Measurements from ENCODE around the gene UVRAG.

Gene UVRAG

DNA sequence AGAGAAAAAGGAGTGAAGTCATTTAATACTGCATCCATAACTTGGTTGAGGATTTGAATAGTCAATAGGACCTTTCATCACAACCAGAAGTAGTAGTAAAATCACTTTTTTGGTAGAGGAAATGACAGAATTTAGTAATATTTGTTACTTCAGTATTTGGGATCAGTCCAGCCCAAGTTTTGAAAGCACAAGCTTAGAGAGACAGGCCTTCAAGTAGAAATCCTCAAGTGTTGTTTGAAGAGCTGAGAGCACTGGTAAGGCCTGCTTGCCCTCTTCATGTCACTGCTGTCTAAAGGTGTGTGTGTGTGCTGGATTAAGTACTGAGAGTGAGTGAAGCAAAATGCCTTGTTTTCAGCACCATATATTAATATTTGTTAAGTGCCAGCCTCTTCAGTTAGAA lies 254.0 kb downstream of the UVRAG start:
- no peaks in the 10 kb centered on the region for H3K36me3 ChIP-seq (replicated peaks; ENCODE audit: insufficient read depth, low read length)

DNA sequence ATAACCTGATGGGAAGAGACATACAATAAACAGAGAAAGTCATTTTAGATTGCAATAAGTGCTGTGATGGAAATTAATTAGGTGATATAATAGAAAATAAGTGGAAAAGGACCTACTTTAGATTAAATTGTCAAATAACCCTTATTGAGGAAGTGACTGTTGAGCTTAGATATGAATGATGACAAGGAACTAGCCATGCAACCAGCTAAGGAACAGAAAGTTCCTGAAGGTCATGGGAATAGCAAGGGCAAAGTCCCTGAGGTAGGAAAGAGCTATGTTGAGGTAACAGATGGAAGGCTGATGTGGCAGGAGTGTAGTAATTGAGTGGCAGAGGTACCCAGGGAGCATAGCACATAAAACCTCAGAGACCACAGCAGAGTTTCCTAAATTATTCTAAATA lies 256.1 kb downstream of the UVRAG start:
- no peak overlapping the region for H3K4me3 ChIP-seq (ENCODE audit: low read length)
- H3K27ac ChIP-seq (ENCODE audit: low read length) = no peak overlapping the region
- no peaks in the 10 kb centered on the region for H3K9me2 ChIP-seq (replicated peaks; ENCODE audit: insufficient read depth, low read length)
- H3K27me3 ChIP-seq (replicated peaks; ENCODE audit: insufficient read depth, low read length) = no peaks in the 10 kb centered on the region
- no peaks in the 10 kb centered on the region for H3K4me1 ChIP-seq (ENCODE audit: low read length)
- H2AFZ ChIP-seq (ENCODE audit: low read length) = no peak overlapping the region
- H3K9ac ChIP-seq (ENCODE audit: low read length) = no peak overlapping the region
- H3K9me3 ChIP-seq (replicated peaks; ENCODE audit: insufficient read depth, low read length) = no peaks in the 10 kb centered on the region
- H3K36me3 ChIP-seq (replicated peaks; ENCODE audit: insufficient read depth, low read length) = no peaks in the 10 kb centered on the region
- H3F3A ChIP-seq (ENCODE audit: insufficient read depth, low read length) = no peaks in the 10 kb centered on the region
- no peak for TF ChIP-seq EZH2phosphoT487 (IDR thresholded peaks at IDR 0.05; ENCODE audit: low read length)
- DNase-seq = no peak
- no peak overlapping the region for H3K4me2 ChIP-seq (ENCODE audit: low read depth, low read length)
- no peaks in the 10 kb centered on the region for H4K20me1 ChIP-seq (ENCODE audit: insufficient read depth, low read length)
- no peaks in the 10 kb centered on the region for H3K79me2 ChIP-seq (ENCODE audit: low read length)

More for the DNA sequence above, 254.0 kb downstream of the UVRAG start:
- Histone ChIP-seq H3K27me3 (replicated peaks; ENCODE audit: insufficient read depth, low read length) (no peaks in the 10 kb centered on the region), H3K9me3 (replicated peaks; ENCODE audit: insufficient read depth, low read length) (no peaks in the 10 kb centered on the region), H2AFZ (ENCODE audit: low read length) (no peak overlapping the region), H3K4me2 (ENCODE audit: low read depth, low read length) (no peak overlapping the region), H3K9ac (ENCODE audit: low read length) (no peak overlapping the region), H3K27ac (ENCODE audit: low read length) (no peak overlapping the region), H3K79me2 (ENCODE audit: low read length) (no peaks in the 10 kb centered on the region), H4K20me1 (ENCODE audit: insufficient read depth, low read length) (no peaks in the 10 kb centered on the region), H3K4me3 (ENCODE audit: low read length) (no peak overlapping the region), H3K4me1 (ENCODE audit: low read length) (no peaks in the 10 kb centered on the region), H3F3A (ENCODE audit: insufficient read depth, low read length) (no peaks in the 10 kb centered on the region), H3K9me2 (replicated peaks; ENCODE audit: insufficient read depth, low read length) (no peaks in the 10 kb centered on the region)
- TF ChIP-seq CTCF (IDR thresholded peaks at IDR 0.05; ENCODE audit: low read length) (no peak), EZH2phosphoT487 (IDR thresholded peaks at IDR 0.05; ENCODE audit: low read length) (no peak), EZH2 (optimal IDR thresholded peaks at IDR 0.05; ENCODE audit: low read depth, low read length) (no peak)
- DNase-seq = no peak

DNA sequence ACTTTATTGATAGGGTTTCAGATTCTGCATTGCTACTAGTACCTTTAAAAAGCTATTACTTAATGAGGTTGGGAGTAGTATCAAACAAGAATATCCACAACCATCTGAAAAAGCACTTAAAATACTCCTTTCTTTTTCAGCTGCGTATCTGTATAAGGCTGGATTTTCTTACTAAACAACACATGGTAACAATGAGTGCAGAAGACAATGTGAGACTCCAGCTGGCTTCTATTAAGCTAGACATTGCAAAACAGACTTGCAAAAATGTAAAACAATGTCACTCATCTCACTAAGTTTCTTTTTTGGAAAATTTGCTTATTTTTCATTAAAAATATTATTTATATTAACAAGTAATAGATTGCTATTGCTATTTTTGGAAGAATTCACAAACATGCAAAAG lies 258.7 kb downstream of the UVRAG start:
- no peaks in the 10 kb centered on the region for H3K79me2 ChIP-seq (ENCODE audit: low read length)

More for the DNA sequence above, 258.7 kb downstream of the UVRAG start:
- TF ChIP-seq EZH2phosphoT487 (IDR thresholded peaks at IDR 0.05; ENCODE audit: low read length) (no peak), EZH2 (optimal IDR thresholded peaks at IDR 0.05; ENCODE audit: low read depth, low read length) (no peak), CTCF (IDR thresholded peaks at IDR 0.05; ENCODE audit: low read length) (no peak)
- no peak overlapping the region for H3K4me2 ChIP-seq (ENCODE audit: low read depth, low read length)
- no peak for DNase-seq
- H3K4me3 ChIP-seq (ENCODE audit: low read length) = no peak overlapping the region
- H3K9me3 ChIP-seq (replicated peaks; ENCODE audit: insufficient read depth, low read length) = no peaks in the 10 kb centered on the region
- H3F3A ChIP-seq (ENCODE audit: insufficient read depth, low read length) = no peaks in the 10 kb centered on the region
- H3K9me2 ChIP-seq (replicated peaks; ENCODE audit: insufficient read depth, low read length) = no peaks in the 10 kb centered on the region
- H3K36me3 ChIP-seq (replicated peaks; ENCODE audit: insufficient read depth, low read length) = no peaks in the 10 kb centered on the region
- no peak overlapping the region for H3K9ac ChIP-seq (ENCODE audit: low read length)
- H2AFZ ChIP-seq (ENCODE audit: low read length) = no peak overlapping the region
- H4K20me1 ChIP-seq (ENCODE audit: insufficient read depth, low read length) = no peaks in the 10 kb centered on the region
- no peaks in the 10 kb centered on the region for H3K4me1 ChIP-seq (ENCODE audit: low read length)
- H3K27ac ChIP-seq (ENCODE audit: low read length) = no peak overlapping the region
- H3K27me3 ChIP-seq (replicated peaks; ENCODE audit: insufficient read depth, low read length) = no peaks in the 10 kb centered on the region
